ENCODE data around the gene TRIM39. TPM values are rescaled to one million over a fixed set of nuclear protein-coding genes. Genes with fewer than 3 reads are reported as not detected.

Gene TRIM39
- total RNA-seq, 2 donors from 2014 or later: 7.5 to 15.8 TPM

DNA sequence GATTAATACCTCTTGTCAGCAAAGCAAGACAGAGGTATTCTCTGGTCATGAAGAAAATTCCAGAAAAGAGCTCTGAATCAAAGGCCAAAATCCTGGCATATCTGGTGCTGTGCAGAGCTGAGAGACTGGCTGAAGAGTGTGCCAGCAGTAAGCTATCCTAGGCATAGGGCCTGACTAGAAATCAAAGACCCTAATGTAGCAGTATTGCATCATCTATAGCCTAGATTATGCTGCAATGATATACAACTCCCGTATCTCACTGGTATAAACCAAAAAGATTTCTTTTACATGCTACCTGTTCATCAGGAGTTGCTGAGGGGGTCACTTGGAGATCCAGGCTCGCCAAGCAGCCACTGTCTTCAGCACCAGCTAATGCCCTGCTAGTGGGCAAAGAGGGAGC lies 30.9 kb upstream of the TRIM39 start:
- DNase-seq (no peak), ATAC-seq (no peak)
- Histone ChIP-seq H3K4me1 (no peaks in the 10 kb centered on the region), H3K4me3 (no peak overlapping the region), H3K36me3 (replicated peaks in 1 of 2; ENCODE audit: insufficient read depth in 1 of 2, low read depth in 2 of 2) (peaks cover 0 to 20% of the 10 kb centered on the region in 2 donors), H3K27me3 (no peaks in the 10 kb centered on the region), H3K9me3 (no peaks in the 10 kb centered on the region), H3K27ac (no peak overlapping the region)
- intact Hi-C loops (cut with DNase I): no loop called here
- WGBS, 2 donors: 100% methylated on average over 2 of the region's 2 CpGs
- TF ChIP-seq POLR2A (IDR thresholded peaks at IDR 0.05): no peak
- TF ChIP-seq, protein P1, sequence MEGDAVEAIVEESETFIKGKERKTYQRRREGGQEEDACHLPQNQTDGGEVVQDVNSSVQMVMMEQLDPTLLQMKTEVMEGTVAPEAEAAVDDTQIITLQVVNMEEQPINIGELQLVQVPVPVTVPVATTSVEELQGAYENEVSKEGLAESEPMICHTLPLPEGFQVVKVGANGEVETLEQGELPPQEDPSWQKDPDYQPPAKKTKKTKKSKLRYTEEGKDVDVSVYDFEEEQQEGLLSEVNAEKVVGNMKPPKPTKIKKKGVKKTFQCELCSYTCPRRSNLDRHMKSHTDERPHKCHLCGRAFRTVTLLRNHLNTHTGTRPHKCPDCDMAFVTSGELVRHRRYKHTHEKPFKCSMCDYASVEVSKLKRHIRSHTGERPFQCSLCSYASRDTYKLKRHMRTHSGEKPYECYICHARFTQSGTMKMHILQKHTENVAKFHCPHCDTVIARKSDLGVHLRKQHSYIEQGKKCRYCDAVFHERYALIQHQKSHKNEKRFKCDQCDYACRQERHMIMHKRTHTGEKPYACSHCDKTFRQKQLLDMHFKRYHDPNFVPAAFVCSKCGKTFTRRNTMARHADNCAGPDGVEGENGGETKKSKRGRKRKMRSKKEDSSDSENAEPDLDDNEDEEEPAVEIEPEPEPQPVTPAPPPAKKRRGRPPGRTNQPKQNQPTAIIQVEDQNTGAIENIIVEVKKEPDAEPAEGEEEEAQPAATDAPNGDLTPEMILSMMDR (IDR thresholded peaks at IDR 0.05): no peak

DNA sequence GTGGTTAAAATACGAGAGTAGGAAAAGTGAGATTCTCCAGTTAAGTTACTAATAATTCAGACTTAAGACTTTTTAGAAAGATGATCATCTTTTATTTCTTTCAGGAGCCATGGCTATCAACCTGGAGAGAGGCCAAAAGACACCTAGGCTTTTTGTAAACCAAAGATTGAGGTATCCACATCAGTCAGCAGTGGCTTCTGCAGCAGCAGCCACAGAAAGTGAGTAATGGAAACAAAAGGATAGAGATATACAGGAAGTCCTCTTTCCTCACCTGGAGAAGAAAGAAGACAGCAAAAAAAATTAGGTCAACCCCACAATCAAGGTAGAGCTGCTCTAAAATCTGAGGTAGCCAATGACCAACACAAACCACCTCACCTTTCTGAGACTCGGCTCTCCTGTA lies 22.7 kb upstream of the TRIM39 start:
- TF ChIP-seq, protein P1 (IDR thresholded peaks at IDR 0.05): no peak
- no peak for TF ChIP-seq POLR2A (IDR thresholded peaks at IDR 0.05)
- no peaks in the 10 kb centered on the region for H3K4me1 ChIP-seq
- intact Hi-C loops (cut with DNase I): no loop called here
- H3K9me3 ChIP-seq: no peaks in the 10 kb centered on the region
- DNase-seq (no peak), ATAC-seq (no peak)
- H3K4me3 ChIP-seq: no peak overlapping the region
- H3K27me3 ChIP-seq: no peaks in the 10 kb centered on the region
- WGBS, 2 donors: 94 to 98% methylated on average over 2 of the region's 2 CpGs
- H3K36me3 ChIP-seq (replicated peaks in 1 of 2; ENCODE audit: insufficient read depth in 1 of 2, low read depth in 2 of 2): no peaks in the 10 kb centered on the region
- H3K27ac ChIP-seq: no peak overlapping the region

DNA sequence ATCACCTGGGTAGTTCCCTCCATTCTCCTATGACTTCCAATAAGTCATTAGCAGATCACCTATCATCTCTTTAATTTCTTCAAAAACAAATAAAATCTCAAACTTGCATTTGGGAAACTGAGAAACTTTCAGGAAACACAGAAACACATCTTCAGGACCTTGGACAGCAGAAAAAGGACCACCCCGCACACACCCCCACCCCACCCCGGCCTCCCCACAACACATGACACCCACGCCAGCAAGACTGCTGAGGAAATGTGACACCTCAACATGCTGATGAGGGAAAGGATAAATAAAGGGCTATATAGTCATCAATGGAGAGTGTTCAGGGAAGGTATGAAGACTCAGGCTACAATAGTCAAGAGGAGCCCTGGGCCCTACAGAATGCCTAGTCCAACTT lies 15.6 kb upstream of the TRIM39 start:
- no peaks in the 10 kb centered on the region for H3K4me1 ChIP-seq
- no peak overlapping the region for H3K27ac ChIP-seq
- no peak overlapping the region for H3K4me3 ChIP-seq
- intact Hi-C loops (cut with DNase I): no loop called here
- 92 to 97% methylated on average over 3 of the region's 3 CpGs for WGBS, 2 donors
- no peak for ATAC-seq
- no peak for TF ChIP-seq POLR2A (IDR thresholded peaks at IDR 0.05)
- TF ChIP-seq, protein P1 (IDR thresholded peaks at IDR 0.05): no peak
- DNase-seq: no peak
- H3K9me3 ChIP-seq: no peaks in the 10 kb centered on the region
- H3K27me3 ChIP-seq: no peaks in the 10 kb centered on the region
- H3K36me3 ChIP-seq (replicated peaks in 1 of 2; ENCODE audit: insufficient read depth in 1 of 2, low read depth in 2 of 2): no peaks in the 10 kb centered on the region

DNA sequence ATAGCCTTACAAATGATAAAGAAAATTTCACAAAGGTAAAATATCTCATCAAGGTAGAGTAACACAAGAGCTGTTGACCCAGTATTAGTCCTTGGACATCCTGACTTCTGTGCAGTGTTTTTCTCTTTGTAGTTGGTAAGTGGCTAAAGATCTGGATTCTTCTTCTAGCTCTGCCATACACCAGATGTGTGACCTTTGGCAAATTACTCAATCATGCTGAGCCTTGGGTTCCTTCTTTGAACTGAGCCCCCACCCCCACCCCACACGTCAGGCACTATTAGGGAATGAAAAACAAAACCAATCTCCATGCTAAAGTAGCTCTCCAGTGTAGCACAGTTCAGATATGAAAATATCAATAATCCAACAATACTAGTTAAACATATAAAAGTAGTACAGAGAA lies 15.1 kb upstream of the TRIM39 start:
- no peak overlapping the region for H3K27ac ChIP-seq
- no peak overlapping the region for H3K4me3 ChIP-seq
- H3K27me3 ChIP-seq: no peaks in the 10 kb centered on the region
- ATAC-seq: no peak
- no peaks in the 10 kb centered on the region for H3K36me3 ChIP-seq (replicated peaks in 1 of 2; ENCODE audit: insufficient read depth in 1 of 2, low read depth in 2 of 2)
- no peaks in the 10 kb centered on the region for H3K4me1 ChIP-seq
- WGBS, 2 donors: 44 to 100% methylated on average over 1 of the region's 1 CpG
- DNase-seq: no peak
- no peaks in the 10 kb centered on the region for H3K9me3 ChIP-seq
- intact Hi-C loops (cut with DNase I): no loop called here
- TF ChIP-seq POLR2A (IDR thresholded peaks at IDR 0.05): no peak
- TF ChIP-seq, protein P1 (IDR thresholded peaks at IDR 0.05): no peak

DNA sequence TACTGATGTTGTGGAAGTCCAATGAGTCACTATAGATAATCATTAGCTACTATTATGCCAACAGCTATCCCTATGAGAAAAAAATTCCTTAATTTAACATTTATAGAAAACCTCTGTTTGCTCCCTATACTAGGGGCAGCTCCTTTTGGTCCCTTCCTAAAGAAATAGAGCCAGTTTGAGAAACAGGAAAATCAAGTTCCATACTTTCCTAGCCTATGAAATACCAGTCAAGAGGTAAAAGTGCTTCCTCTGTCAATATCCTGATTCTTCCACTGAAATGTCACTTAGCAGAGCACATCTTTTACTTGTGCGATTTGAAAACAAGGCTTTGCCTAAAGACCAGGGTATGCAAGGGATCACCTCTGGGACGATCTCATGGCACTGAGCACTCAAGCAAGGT lies 14.5 kb upstream of the TRIM39 start:
- TF ChIP-seq, protein P1 (IDR thresholded peaks at IDR 0.05): no peak
- no peak for TF ChIP-seq POLR2A (IDR thresholded peaks at IDR 0.05)
- Histone ChIP-seq H3K9me3 (no peaks in the 10 kb centered on the region), H3K4me1 (no peaks in the 10 kb centered on the region), H3K4me3 (no peak overlapping the region), H3K27me3 (no peaks in the 10 kb centered on the region), H3K27ac (no peak overlapping the region), H3K36me3 (replicated peaks in 1 of 2; ENCODE audit: insufficient read depth in 1 of 2, low read depth in 2 of 2) (no peaks in the 10 kb centered on the region)
- intact Hi-C loops (cut with DNase I): no loop called here
- DNase-seq (no peak), ATAC-seq (no peak)
- 93 to 97% methylated on average over 2 of the region's 2 CpGs for WGBS, 2 donors

Measured in body of pancreas (tissue), 4 donors.